ENCODE data around the gene NKX2-2.

The NKX2-2 gene

DNA sequence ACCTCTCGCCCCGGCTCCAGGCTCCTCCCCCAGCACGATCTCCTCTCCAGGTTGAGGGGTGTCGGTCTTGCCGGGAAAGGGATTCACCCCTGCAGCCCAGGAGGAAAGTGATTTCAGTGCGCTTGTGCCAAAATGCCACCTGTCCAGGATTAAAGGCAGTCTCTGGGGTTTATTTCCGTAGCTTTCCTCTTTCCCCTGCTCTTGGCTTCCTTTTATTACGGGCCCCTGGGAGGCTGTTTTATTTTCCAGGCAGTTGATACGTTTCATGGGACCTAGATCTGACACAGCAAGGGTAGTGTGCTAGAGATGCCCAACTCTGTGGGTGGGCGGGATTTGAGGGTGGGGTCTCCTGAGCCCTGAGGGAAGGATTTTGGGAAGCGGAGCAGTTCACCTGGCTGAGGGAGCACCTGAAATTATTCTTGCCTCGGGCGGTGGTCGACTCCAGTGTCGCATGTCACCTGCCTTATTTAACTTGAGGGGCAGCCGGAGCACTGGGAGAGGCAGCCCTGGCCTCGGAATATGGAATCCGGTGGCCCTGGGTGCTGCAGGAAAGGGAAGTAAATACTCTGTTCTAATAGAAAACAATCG is 9.5 kb upstream of the NKX2-2 start:
- H3K9ac ChIP-seq: no peak overlapping the region
- no peaks in the 10 kb centered on the region for H3K36me3 ChIP-seq
- H3K27ac ChIP-seq: no peak overlapping the region
- H3K4me2 ChIP-seq: no peak overlapping the region
- peaks cover 33% of the 10 kb centered on the region for H3K9me3 ChIP-seq
- H3K27me3 ChIP-seq: peaks cover 82% of the 10 kb centered on the region
- TF ChIP-seq Cebpa-rat (IDR thresholded peaks at IDR 0.05): no peak
- H4K20me1 ChIP-seq: peaks cover 21% of the 10 kb centered on the region; the same call in 1 of the 2 replicates
- no peak overlapping the region for H3K4me3 ChIP-seq
- no peaks in the 10 kb centered on the region for H3K4me1 ChIP-seq

DNA sequence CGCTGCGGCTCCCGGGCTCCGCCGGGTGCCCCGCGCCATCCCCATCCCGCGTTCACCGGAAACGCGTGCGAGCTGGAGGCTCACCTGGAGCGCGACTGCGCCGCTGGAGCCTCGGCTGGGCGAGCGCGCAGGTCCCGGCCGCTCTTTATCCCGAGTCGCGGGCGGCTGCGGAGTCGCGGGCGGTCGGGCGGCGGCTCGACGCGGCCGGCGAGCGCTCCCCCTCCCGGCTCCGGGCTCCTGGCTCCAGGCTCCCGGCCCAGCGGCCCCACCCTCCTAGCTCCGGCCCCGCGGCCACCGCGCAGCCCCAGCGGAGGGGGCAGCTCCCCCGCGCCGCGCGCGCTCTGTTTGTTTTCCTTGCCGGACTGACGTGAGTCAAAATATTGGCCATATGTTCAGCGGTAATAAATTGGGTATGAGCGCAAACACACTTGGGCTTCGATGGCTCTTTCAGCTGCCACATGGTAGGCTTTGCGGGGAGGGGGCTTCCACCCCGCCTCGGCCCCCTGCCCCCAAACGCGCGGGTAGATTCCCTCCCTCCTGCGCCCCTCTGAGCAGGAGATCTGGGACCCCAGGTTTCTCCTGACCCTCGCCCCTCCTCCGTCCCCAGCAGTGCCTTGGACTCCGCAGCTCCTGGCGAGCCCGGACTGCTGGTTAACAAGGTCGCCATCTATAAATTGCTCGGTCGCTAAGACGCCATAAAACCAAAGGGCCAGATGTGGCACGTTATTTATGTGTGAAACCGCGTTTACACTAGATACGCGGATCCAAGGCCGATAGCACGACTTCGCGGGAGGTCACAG is 8.8 kb upstream of the NKX2-2 start:
- H4K20me1 ChIP-seq: peaks cover 28% of the 10 kb centered on the region; the same call in 1 of the 2 replicates
- peak overlapping the region; percentile 41; the same call in 1 of the 2 replicates for H3K4me3 ChIP-seq
- no peak overlapping the region for H3K9ac ChIP-seq
- no peak overlapping the region for H3K27ac ChIP-seq
- no peak overlapping the region for H3K4me2 ChIP-seq
- TF ChIP-seq Cebpa-rat (IDR thresholded peaks at IDR 0.05): no peak
- no peaks in the 10 kb centered on the region for H3K4me1 ChIP-seq
- H3K27me3 ChIP-seq: peaks cover 89% of the 10 kb centered on the region
- H3K9me3 ChIP-seq: peaks cover 33% of the 10 kb centered on the region
- no peaks in the 10 kb centered on the region for H3K36me3 ChIP-seq

DNA sequence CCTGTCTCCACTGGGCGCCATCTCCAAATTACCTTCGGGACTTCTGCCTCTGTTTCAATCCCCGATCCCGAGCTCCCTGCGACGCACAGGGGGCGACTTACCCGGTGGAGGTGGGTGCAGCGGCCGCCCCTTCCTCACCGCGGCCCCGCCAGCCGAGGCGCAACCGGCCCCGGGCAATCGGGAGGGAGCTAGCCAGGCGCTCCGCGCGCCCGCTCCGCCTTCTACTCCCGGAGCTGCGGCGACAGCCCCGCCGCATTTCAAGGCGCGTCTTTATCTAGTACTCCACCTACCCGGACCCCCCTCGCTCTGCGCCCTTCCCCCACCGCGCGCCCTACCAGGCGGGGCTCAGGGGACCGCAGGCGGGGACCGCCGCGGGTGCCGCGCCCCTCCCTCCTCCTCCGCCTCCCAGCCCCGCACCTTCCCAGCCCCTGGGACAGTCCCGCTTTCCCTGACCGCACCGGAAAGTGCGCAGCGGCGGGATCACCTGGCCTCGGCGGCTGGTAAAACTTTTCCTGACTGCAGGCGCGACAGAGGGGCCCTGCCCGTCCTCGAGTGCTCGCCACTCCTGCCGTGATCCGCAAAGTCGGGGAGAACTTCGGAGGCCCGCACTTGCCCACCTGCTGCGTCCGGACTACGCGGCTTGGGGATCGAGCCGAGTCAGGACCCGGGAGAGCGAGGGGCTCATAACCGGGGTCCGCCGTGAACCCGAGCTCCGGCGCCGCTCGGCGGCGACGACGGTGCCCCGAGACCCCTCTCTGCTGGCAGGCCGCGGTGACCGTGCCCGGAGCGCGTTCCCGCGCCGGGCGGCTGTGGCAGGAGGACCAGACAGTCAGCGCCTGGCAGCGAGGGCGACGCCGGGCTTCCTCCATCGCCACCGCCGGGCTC is 8.0 kb upstream of the NKX2-2 start:
- Histone ChIP-seq H3K4me1 (no peaks in the 10 kb centered on the region), H3K36me3 (no peaks in the 10 kb centered on the region), H3K4me3 (peak overlapping the region; percentile 41; the same call in 1 of the 2 replicates), H3K9ac (no peak overlapping the region), H3K9me3 (peaks cover 33% of the 10 kb centered on the region), H3K4me2 (no peak overlapping the region), H4K20me1 (peaks cover 36% of the 10 kb centered on the region), H3K27ac (no peak overlapping the region), H3K27me3 (peaks cover 90% of the 10 kb centered on the region)
- TF ChIP-seq Cebpa-rat (IDR thresholded peaks at IDR 0.05): no peak

DNA sequence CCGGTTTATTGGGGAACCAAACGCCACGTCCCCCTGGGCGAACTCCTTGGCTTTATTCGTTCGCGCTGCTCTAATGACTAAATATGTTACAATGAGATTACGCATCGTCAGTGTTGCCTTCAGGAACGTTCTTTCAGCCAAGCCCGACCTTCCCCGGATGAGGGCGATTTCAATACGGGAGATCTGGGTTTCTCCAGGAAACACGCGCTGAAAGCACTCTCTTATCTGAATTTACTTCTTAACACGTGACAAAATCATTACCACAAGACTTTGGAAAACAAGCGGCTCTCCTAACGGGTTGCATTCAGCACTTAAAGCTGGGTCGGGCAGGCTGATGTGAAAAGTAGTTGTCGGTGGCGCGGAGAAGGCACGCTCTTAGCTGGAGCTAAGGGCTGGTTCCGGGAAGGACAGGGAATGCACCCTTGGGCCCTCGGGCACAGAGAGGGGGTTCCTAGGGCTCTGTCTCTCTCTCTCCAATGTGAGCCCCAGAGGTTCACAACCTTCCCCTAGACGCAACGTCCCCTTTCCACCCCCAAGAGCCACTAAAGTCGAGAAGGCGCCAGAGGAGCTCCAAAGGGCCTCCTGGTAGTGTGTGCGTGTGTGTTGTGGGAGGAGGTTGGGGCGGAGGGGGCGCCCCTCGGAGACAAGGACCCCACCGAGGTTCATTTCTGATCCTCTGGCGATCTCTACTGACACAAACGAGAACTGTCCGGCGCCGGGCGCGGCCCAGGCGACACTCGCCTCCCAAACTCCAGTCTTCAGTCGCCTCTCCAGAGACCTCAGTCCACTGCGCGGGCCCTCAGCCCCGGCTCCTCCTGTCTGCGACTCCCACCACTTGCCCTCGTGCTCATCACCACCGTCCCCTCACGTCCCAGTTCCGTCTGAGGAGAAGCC is 7.1 kb upstream of the NKX2-2 start:
- no peaks in the 10 kb centered on the region for H3K4me1 ChIP-seq
- H3K4me2 ChIP-seq: no peak overlapping the region
- H3K9ac ChIP-seq: no peak overlapping the region
- peak overlapping the region; percentile 41; the same call in 1 of the 2 replicates for H3K4me3 ChIP-seq
- H3K27me3 ChIP-seq: peaks cover 99% of the 10 kb centered on the region
- H3K27ac ChIP-seq: no peak overlapping the region
- peaks cover 42% of the 10 kb centered on the region for H3K9me3 ChIP-seq
- peaks cover 45% of the 10 kb centered on the region for H4K20me1 ChIP-seq
- no peak for TF ChIP-seq Cebpa-rat (IDR thresholded peaks at IDR 0.05)
- no peaks in the 10 kb centered on the region for H3K36me3 ChIP-seq

DNA sequence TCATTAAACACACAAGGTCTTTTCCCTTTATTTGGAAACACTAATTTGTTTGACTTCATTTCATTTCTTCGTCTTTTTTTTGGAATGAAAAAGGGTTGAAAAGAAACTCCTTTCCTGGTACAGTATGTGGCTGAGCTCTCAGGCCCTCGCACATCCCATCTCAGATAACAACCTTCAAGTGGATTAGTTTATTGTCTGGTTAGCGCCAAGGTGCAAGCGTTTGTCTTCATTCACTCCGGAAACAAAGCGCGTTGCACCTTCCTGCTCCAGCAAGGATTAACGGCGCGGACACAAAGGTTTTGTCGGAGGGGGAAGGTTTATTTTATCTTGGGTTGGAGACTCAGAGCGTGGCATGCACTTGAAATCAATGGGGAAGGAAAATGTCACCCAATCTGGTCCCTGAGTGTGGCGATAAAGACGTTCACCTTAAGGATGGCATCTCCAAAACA is 5.3 kb upstream of the NKX2-2 start:
- Histone ChIP-seq H3K9ac (no peak overlapping the region), H3K4me3 (no peak overlapping the region), H3K4me2 (no peak overlapping the region), H3K4me1 (no peaks in the 10 kb centered on the region), H4K20me1 (peaks cover 50% of the 10 kb centered on the region), H3K36me3 (no peaks in the 10 kb centered on the region), H3K27me3 (peaks cover 100% of the 10 kb centered on the region), H3K27ac (no peak overlapping the region), H3K9me3 (peaks cover 55% of the 10 kb centered on the region)
- TF ChIP-seq Cebpa-rat (IDR thresholded peaks at IDR 0.05): no peak

- Histone ChIP-seq H3K4me3 (no peak overlapping the region), H3K27ac (no peak overlapping the region), H3K4me2 (no peak overlapping the region), H3K9me3 (peaks cover 62% of the 10 kb centered on the region), H3K36me3 (no peaks in the 10 kb centered on the region), H3K4me1 (no peaks in the 10 kb centered on the region), H4K20me1 (peaks cover 50% of the 10 kb centered on the region), H3K9ac (no peak overlapping the region), H3K27me3 (peaks cover 100% of the 10 kb centered on the region)
- TF ChIP-seq Cebpa-rat (IDR thresholded peaks at IDR 0.05): no peak
Measured at GRCh38 chr20:21518292-21518991, 4.6 kb upstream of the NKX2-2 start.

DNA sequence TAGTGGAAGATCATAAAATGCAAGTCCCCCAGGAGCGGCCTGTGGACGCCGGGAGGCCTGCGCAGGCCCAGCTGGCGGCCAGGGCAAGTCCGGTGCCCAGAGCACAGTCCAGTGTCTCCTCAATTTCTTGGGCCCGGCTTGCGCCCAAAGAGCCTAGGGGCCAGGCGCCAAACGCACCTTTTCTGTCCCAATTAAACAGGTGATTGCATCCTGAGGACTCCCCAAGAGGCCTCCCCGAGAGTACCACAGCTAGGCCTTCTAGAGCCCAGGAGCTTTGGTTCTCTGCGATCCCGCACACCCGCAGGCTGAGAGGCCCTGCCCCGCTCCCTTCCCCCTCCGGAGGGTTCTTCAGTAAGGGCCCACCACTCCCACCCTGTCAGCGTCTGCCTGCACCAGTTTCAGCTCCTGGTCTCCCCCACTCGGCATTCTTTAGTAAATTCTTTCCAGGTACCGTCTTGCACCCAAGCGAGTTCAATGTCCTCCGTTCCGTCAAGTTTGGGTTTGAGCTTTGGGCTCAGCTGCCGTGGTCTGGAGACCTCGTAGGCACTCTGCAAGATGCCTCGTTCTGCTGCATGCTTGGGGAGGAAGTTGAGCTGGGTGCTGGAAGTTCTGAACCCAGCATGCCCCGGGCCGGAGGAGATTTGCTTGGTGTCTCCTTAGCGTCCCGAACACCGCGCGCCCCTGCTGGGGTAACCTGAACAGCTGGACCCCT is 3.9 kb upstream of the NKX2-2 start:
- Histone ChIP-seq H3K4me2 (no peak overlapping the region), H3K9me3 (peaks cover 63% of the 10 kb centered on the region), H3K36me3 (no peaks in the 10 kb centered on the region), H3K4me1 (no peaks in the 10 kb centered on the region), H3K9ac (no peak overlapping the region), H3K27me3 (peaks cover 100% of the 10 kb centered on the region), H4K20me1 (peaks cover 57% of the 10 kb centered on the region), H3K4me3 (no peak overlapping the region), H3K27ac (no peak overlapping the region)
- TF ChIP-seq Cebpa-rat (IDR thresholded peaks at IDR 0.05): no peak
